Fibroblast of lung (primary cell): ENCODE results near the gene FGFR2. TPM values are rescaled to one million over a fixed set of nuclear protein-coding genes. Genes with fewer than 3 reads are reported as not detected.
"Not testable (repeated sequence)": the region's sequence is repeated elsewhere in the genome, so short reads cannot be mapped to it uniquely, and the experiment has no call there.

ENCODE experiments used
- DNase-seq, 2 donors: peaks; one replicate each; pipeline versions ENCODE4 v3.0.0 to v3.0.0-alpha.2; 2010; ENCODE audit warnings: low read depth in 2 of 2
- H2AFZ ChIP-seq: 2 replicates; pipeline ENCODE4 v1.5.1; 2012; ENCODE audit warnings: low read length, control low read depth, inconsistent platforms
- H3K27ac ChIP-seq: 2 replicates; pipeline ENCODE4 v1.5.1; 2011; ENCODE audit warnings: low read length, control low read depth; ENCODE audit not compliant: insufficient read depth
- H3K27me3 ChIP-seq: 2 replicates; pipeline ENCODE4 v1.5.1; 2011; ENCODE audit warnings: mild to moderate bottlenecking, low read length; ENCODE audit not compliant: control insufficient read depth, insufficient read depth
- H3K36me3 ChIP-seq: 2 replicates; pipeline ENCODE4 v1.5.1; 2011; ENCODE audit warnings: low read length; ENCODE audit not compliant: control insufficient read depth, insufficient read depth
- H3K4me1 ChIP-seq: 2 replicates; pipeline ENCODE4 v1.5.1; 2011; ENCODE audit warnings: low read length; ENCODE audit not compliant: control insufficient read depth, insufficient read depth; ENCODE audit errors: extremely low read depth
- H3K4me2 ChIP-seq: 2 replicates; pipeline ENCODE4 v1.5.1; 2011; ENCODE audit warnings: low read length, control low read depth; ENCODE audit not compliant: insufficient read depth; ENCODE audit errors: extremely low read depth
- H3K4me3 ChIP-seq, 4 experiments: fragments of 200-600 bp in 1 of 4; sonication (generic) in 1 of 4; replicated peaks in 1 of 4; 2 replicates each; pipeline ENCODE4 v1.5.1; 2011 to 2016; ENCODE audit warnings: low read length in 4 of 4, low read depth in 3 of 4, mild to moderate bottlenecking in 3 of 4, control low read depth in 2 of 4, inconsistent platforms in 1 of 4, mixed read lengths in 1 of 4; ENCODE audit not compliant: insufficient read depth in 1 of 4; ENCODE audit errors: control extremely low read depth in 1 of 4
- H3K79me2 ChIP-seq: 2 replicates; pipeline ENCODE4 v1.5.1; 2012; ENCODE audit warnings: mild to moderate bottlenecking, low read length, inconsistent platforms; ENCODE audit not compliant: control insufficient read depth, insufficient read depth
- H3K9ac ChIP-seq: 2 replicates; pipeline ENCODE4 v1.5.1; 2011; ENCODE audit warnings: mild to moderate bottlenecking, low read length, control low read depth; ENCODE audit not compliant: insufficient read depth
- H3K9me3 ChIP-seq: 2 replicates; pipeline ENCODE4 v1.5.1; 2012; ENCODE audit warnings: low read depth, low read length; ENCODE audit not compliant: control insufficient read depth, insufficient read depth
- H4K20me1 ChIP-seq: 2 replicates; pipeline ENCODE4 v1.5.1; 2011; ENCODE audit warnings: low read length; ENCODE audit not compliant: control insufficient read depth, insufficient read depth; ENCODE audit errors: extremely low read depth
- CTCF ChIP-seq, 2 donors: IDR thresholded peaks in 1 of 2; conservative IDR thresholded peaks in 1 of 2; 1 replicate in 1 of 2; 2 replicates in 1 of 2; pipeline ENCODE4 v1.5.1; 2011 to 2012; ENCODE audit warnings: low read length in 2 of 2, control low read depth in 1 of 2, inconsistent platforms in 1 of 2, low read depth in 1 of 2, mild to moderate bottlenecking in 1 of 2
- EZH2 ChIP-seq: IDR thresholded peaks from 2 replicates; pipeline ENCODE4 v1.5.1; 2012; ENCODE audit warnings: low read length, control low read depth, mild to moderate bottlenecking; ENCODE audit errors: missing control alignments
- polyA plus RNA-seq, 2 donors: library from polyadenylated mRNA; depleted of rRNA in 1 of 2; stranded (reverse) in 1 of 2; unstranded in 1 of 2; fragments of >200 nt; gene quantifications; 2 replicates each; pipeline ENCODE4 v1.2.1, GENCODE V29; 2011 to 2012; ENCODE audit warnings: missing spikeins in 1 of 2
- total RNA-seq: library from RNA; depleted of rRNA; stranded (reverse); fragments of >200 nt; gene quantifications from 2 replicates; pipeline ENCODE4 v1.2.1, GENCODE V29; 2014

FGFR2 gene
- total and polyA plus RNA-seq, 2 donors (not counting 1 experiment from before 2014, with no cell fraction given): 0.10 to 0.17 TPM

- H2AFZ ChIP-seq: no peak overlapping the region
- DNase-seq: no peak
- H3K4me1 ChIP-seq: no peaks in the 10 kb centered on the region
- no peaks in the 10 kb centered on the region for H3K79me2 ChIP-seq
- no peak overlapping the region for H3K9ac ChIP-seq
- H4K20me1 ChIP-seq: no peaks in the 10 kb centered on the region
- no peak overlapping the region for H3K4me2 ChIP-seq
- H3K27ac ChIP-seq: no peak overlapping the region
- H3K9me3 ChIP-seq: no peaks in the 10 kb centered on the region
- no peaks in the 10 kb centered on the region for H3K27me3 ChIP-seq
- no peak for TF ChIP-seq CTCF (conservative IDR thresholded peaks at IDR 0.05 in 1 of 2, IDR thresholded peaks at IDR 0.05 in 1 of 2; ENCODE audit: low read depth in 1 of 2, low read length in 2 of 2)
- TF ChIP-seq EZH2: no peak
- H3K4me3 ChIP-seq: no peak overlapping the region
- H3K36me3 ChIP-seq: no peaks in the 10 kb centered on the region
Measured at GRCh38 chr10:121556918-121557573, 41.2 kb downstream of the FGFR2 start.

- no peak overlapping the region for H3K4me3 ChIP-seq
- no peaks in the 10 kb centered on the region for H3K36me3 ChIP-seq
- no peak overlapping the region for H3K4me2 ChIP-seq
- no peak for TF ChIP-seq CTCF (conservative IDR thresholded peaks at IDR 0.05 in 1 of 2, IDR thresholded peaks at IDR 0.05 in 1 of 2; ENCODE audit: low read depth in 1 of 2, low read length in 2 of 2)
- no peak for TF ChIP-seq EZH2
- H2AFZ ChIP-seq: no peak overlapping the region
- no peak overlapping the region for H3K9ac ChIP-seq
- no peaks in the 10 kb centered on the region for H4K20me1 ChIP-seq
- no peaks in the 10 kb centered on the region for H3K9me3 ChIP-seq
- H3K27me3 ChIP-seq: no peaks in the 10 kb centered on the region
- H3K27ac ChIP-seq: no peak overlapping the region
- no peaks in the 10 kb centered on the region for H3K79me2 ChIP-seq
- H3K4me1 ChIP-seq: no peaks in the 10 kb centered on the region
- no peak for DNase-seq
Measured at GRCh38 chr10:121556455-121556854, 41.8 kb downstream of the FGFR2 start.

- H3K79me2 ChIP-seq: not testable (repeated sequence)
Measured at GRCh38 chr10:121554916-121555315, 43.3 kb downstream of the FGFR2 start.

More at GRCh38 chr10:121554916-121555315, 43.3 kb downstream of the FGFR2 start:
- not testable (repeated sequence) for H3K4me3 ChIP-seq, H3K9ac ChIP-seq, DNase-seq, H3K4me2 ChIP-seq, H3K9me3 ChIP-seq, H3K27me3 ChIP-seq, H3K27ac ChIP-seq, H3K4me1 ChIP-seq, H4K20me1 ChIP-seq, H3K36me3 ChIP-seq, H2AFZ ChIP-seq
